HCT116 (cell line): ENCODE measurements around the gene TSSK2. TPM values are rescaled to one million over a fixed set of nuclear protein-coding genes. Genes with fewer than 3 reads are reported as not detected.

Experiments
- ATAC-seq: fragments of 200-7000 bp; cut with Tn5 transposase; 2 replicates; pipeline ENCODE4 v1.9.1; 2020; ENCODE audit warnings: mild to moderate bottlenecking, moderate library complexity
- BruUV-seq: library from RNA; stranded (reverse); fragments of 400-500 nt; replicated peaks from 2 replicates; lab custom pipeline; 2021; lab: Mats Ljungman, UMichigan
- CTCF ChIA-PET: fragments of 300-600 bp; sonication (Branson Sonifier 250); formaldehyde crosslinking; loops from one replicate; lab custom pipeline; 2021; ENCODE audit warnings: antibody characterized with exemption; lab: Charles Lee
- POLR2A ChIA-PET: fragments of 300-600, 350-600 bp; sonication (Branson Sonifier 250); formaldehyde crosslinking; loops from one replicate; lab custom pipeline; 2021; ENCODE audit warnings: antibody characterized with exemption; lab: Charles Lee
- RAD21 ChIA-PET, 2 experiments: fragments of 300-600 bp; sonication (Branson Sonifier 250); formaldehyde crosslinking; loops; one replicate each; lab custom pipeline; 2023; ENCODE audit warnings: low total read pairs in 2 of 2; ENCODE audit not compliant: uncharacterized antibody in 2 of 2, unreplicated experiment in 2 of 2, low non-redundant PET in 1 of 2; lab: Charles Lee
- DNase-seq: peaks from one replicate; pipeline ENCODE4 v3.0.0-alpha.2; 2010; ENCODE audit warnings: low read depth, low spot score
- H2AFZ ChIP-seq: fragments of 200-600 bp; shearing (Covaris generic), sonication (generic); 2 replicates; pipeline ENCODE4 v1.6.1; 2017; ENCODE audit warnings: low read depth, mixed run types, mixed read lengths, antibody characterized with exemption, low read length; ENCODE audit not compliant: poor library complexity, severe bottlenecking
- H3K27ac ChIP-seq: 2 replicates; pipeline ENCODE4 v1.5.1; 2012; ENCODE audit warnings: low read depth, low read length
- H3K27me3 ChIP-seq: fragments of 200-600 bp; sonication (generic); 2 replicates; pipeline ENCODE4 v1.6.1; 2016; ENCODE audit warnings: mixed run types, low read length, mixed read lengths; ENCODE audit not compliant: insufficient read depth
- H3K36me3 ChIP-seq, 2 experiments: fragments of 200-500 bp in 1 of 2; fragments of 200-600 bp in 1 of 2; sonication (Bioruptor generic) in 1 of 2; sonication (generic) in 1 of 2; 2 replicates each; pipeline versions ENCODE4 v1.5.1 to v1.6.1; 2014 to 2016; ENCODE audit warnings: low read length in 2 of 2, inconsistent platforms in 1 of 2, mixed read lengths in 1 of 2, mixed run types in 1 of 2; ENCODE audit not compliant: insufficient read depth in 2 of 2, control insufficient read depth in 1 of 2
- H3K4me1 ChIP-seq, 2 experiments: fragments of 200-600 bp in 1 of 2; sonication (generic) in 1 of 2; 2 replicates each; pipeline versions ENCODE4 v1.5.1 to v1.6.1; 2012 to 2017; ENCODE audit warnings: low read length in 2 of 2, inconsistent platforms in 1 of 2, mild to moderate bottlenecking in 1 of 2, mixed read lengths in 1 of 2, mixed run types in 1 of 2, moderate library complexity in 1 of 2; ENCODE audit not compliant: insufficient read depth in 2 of 2, control insufficient read depth in 1 of 2
- H3K4me2 ChIP-seq: fragments of 200-600 bp; sonication (generic); 2 replicates; pipeline ENCODE4 v1.6.1; 2017; ENCODE audit warnings: mixed run types, low read length, mixed read lengths
- H3K4me3 ChIP-seq, 2 experiments: fragments of 200-600 bp in 1 of 2; sonication (generic) in 1 of 2; replicated peaks in 1 of 2; 2 replicates each; pipeline ENCODE4 v1.5.1; 2011 to 2016; ENCODE audit warnings: low read length in 2 of 2, control low read depth in 1 of 2, low read depth in 1 of 2, mild to moderate bottlenecking in 1 of 2, mixed read lengths in 1 of 2, mixed run types in 1 of 2
- H3K79me2 ChIP-seq: fragments of 200-600 bp; sonication (generic); 2 replicates; pipeline ENCODE4 v1.6.1; 2017; ENCODE audit warnings: mild to moderate bottlenecking, mixed run types, low read length, moderate library complexity, mixed read lengths; ENCODE audit not compliant: insufficient read depth
- H3K9ac ChIP-seq: fragments of 200-600 bp; sonication (generic); 2 replicates; pipeline ENCODE4 v1.6.1; 2016; ENCODE audit warnings: low read length, mixed read lengths
- H3K9me2 ChIP-seq: fragments of 200-600 bp; sonication (generic), shearing (Covaris generic); 2 replicates; pipeline ENCODE4 v1.6.1; 2017; ENCODE audit warnings: mixed run types, mild to moderate bottlenecking, moderate library complexity; ENCODE audit not compliant: insufficient read depth
- H3K9me3 ChIP-seq, 2 experiments: fragments of 200-500 bp in 1 of 2; fragments of 200-600 bp in 1 of 2; sonication (Bioruptor generic) in 1 of 2; sonication (generic) in 1 of 2; 2 replicates each; pipeline ENCODE4 v1.6.1; 2014 to 2017; ENCODE audit warnings: low read length in 2 of 2, mixed read lengths in 2 of 2, inconsistent platforms in 1 of 2, low read depth in 1 of 2, mild to moderate bottlenecking in 1 of 2, mixed run types in 1 of 2, moderate library complexity in 1 of 2; ENCODE audit not compliant: control insufficient read depth in 1 of 2, insufficient read depth in 1 of 2
- H4K20me1 ChIP-seq: fragments of 200-600 bp; sonication (generic), shearing (Covaris generic); 2 replicates; pipeline ENCODE4 v1.6.1; 2017; ENCODE audit warnings: mixed run types, mild to moderate bottlenecking, moderate library complexity; ENCODE audit not compliant: insufficient read depth
- EGR1 ChIP-seq: IDR thresholded peaks from 2 replicates; pipeline ENCODE4 v1.6.1; 2012; ENCODE audit warnings: low read depth
- EZH2 ChIP-seq: fragments of 200-600 bp; sonication (generic); IDR thresholded peaks from 2 replicates; pipeline ENCODE4 v1.6.1; 2017; ENCODE audit warnings: antibody characterized with exemption, mixed run types
- EZH2phosphoT487 ChIP-seq: fragments of 200-600 bp; IDR thresholded peaks from 2 replicates; pipeline ENCODE4 v1.6.1; 2018; ENCODE audit warnings: antibody characterized with exemption, borderline replicate concordance
- FOSL1 ChIP-seq: IDR thresholded peaks from 2 replicates; pipeline ENCODE4 v1.6.1; 2012; ENCODE audit warnings: low read depth
- JUND ChIP-seq: IDR thresholded peaks from 2 replicates; pipeline ENCODE4 v1.6.1; 2012
- MAX ChIP-seq: IDR thresholded peaks from 2 replicates; pipeline ENCODE4 v1.6.1; 2012
- POLR2AphosphoS5 ChIP-seq: IDR thresholded peaks from 2 replicates; pipeline ENCODE4 v1.6.1; 2011; ENCODE audit warnings: mild to moderate bottlenecking, low read depth, low read length, moderate library complexity
- RAD21 ChIP-seq: IDR thresholded peaks from 2 replicates; pipeline ENCODE4 v1.6.1; 2012; ENCODE audit warnings: low read depth, mild to moderate bottlenecking
- REST ChIP-seq: IDR thresholded peaks from 2 replicates; pipeline ENCODE4 v1.6.1; 2012; ENCODE audit warnings: low read depth
- TCF7L2 ChIP-seq: IDR thresholded peaks from 2 replicates; pipeline ENCODE4 v1.7.0; 2011; ENCODE audit warnings: borderline replicate concordance, inconsistent platforms; ENCODE audit not compliant: insufficient read depth, insufficient read length; ENCODE audit errors: extremely low read depth
- ZFX ChIP-seq: fragments of 450-650 bp; IDR thresholded peaks from 2 replicates; pipeline ENCODE4 v1.6.1; 2017
- intact Hi-C: fragments of 100-400 bp; cut with micrococcal nuclease; formaldehyde crosslinking; loops from 2 replicates; pipeline ENCODE4 v1.10.0; 2022
- total RNA-seq: library from RNA; stranded (reverse); gene quantifications from one replicate; pipeline ENCODE4 v1.2.1, GENCODE V29; 2021; ENCODE audit not compliant: unreplicated experiment
- TF ChIP-seq, protein P1 (sequence below), 3 experiments: fragments of 200-600 bp in 1 of 3; sonication (generic) in 1 of 3; IDR thresholded peaks in 2 of 3; conservative IDR thresholded peaks in 1 of 3; 2 replicates each; pipeline ENCODE4 v1.5.1; 2012 to 2017; ENCODE audit warnings: low read depth in 2 of 3, low read length in 2 of 3, antibody characterized with exemption in 1 of 3, borderline replicate concordance in 1 of 3, control low read depth in 1 of 3, mild to moderate bottlenecking in 1 of 3, mixed read lengths in 1 of 3, mixed run types in 1 of 3, moderate library complexity in 1 of 3; ENCODE audit not compliant: insufficient read depth in 1 of 3

Gene TSSK2
- total RNA-seq, 1 experiment from 2014 or later: not detected

- BruUV-seq: no TSS peak
- TF ChIP-seq JUND (no peak), TCF7L2 (no peak), REST (no peak), FOSL1 (no peak), EZH2 (no peak), EZH2phosphoT487 (no peak), POLR2AphosphoS5 (no peak), ZFX (no peak), EGR1 (no peak), MAX (no peak), RAD21 (no peak)
- TF ChIP-seq, protein P1, sequence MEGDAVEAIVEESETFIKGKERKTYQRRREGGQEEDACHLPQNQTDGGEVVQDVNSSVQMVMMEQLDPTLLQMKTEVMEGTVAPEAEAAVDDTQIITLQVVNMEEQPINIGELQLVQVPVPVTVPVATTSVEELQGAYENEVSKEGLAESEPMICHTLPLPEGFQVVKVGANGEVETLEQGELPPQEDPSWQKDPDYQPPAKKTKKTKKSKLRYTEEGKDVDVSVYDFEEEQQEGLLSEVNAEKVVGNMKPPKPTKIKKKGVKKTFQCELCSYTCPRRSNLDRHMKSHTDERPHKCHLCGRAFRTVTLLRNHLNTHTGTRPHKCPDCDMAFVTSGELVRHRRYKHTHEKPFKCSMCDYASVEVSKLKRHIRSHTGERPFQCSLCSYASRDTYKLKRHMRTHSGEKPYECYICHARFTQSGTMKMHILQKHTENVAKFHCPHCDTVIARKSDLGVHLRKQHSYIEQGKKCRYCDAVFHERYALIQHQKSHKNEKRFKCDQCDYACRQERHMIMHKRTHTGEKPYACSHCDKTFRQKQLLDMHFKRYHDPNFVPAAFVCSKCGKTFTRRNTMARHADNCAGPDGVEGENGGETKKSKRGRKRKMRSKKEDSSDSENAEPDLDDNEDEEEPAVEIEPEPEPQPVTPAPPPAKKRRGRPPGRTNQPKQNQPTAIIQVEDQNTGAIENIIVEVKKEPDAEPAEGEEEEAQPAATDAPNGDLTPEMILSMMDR (IDR thresholded peaks at IDR 0.05 in 2 of 3, conservative IDR thresholded peaks at IDR 0.05 in 1 of 3; ENCODE audit: borderline replicate concordance in 1 of 3, insufficient read depth in 1 of 3, low read depth in 2 of 3, low read length in 2 of 3): no peak
- intact Hi-C loops: no loop called here
- ChIA-PET CTCF (interaction anchor here (0.9 kb wide), 1 partner anchor 8 kb away, joined by 3 read pairs; no protein-coding TSS in a partner anchor), POLR2A (no interaction called here), RAD21 (no interaction called here)
- DNase-seq (no peak), ATAC-seq (no peak)
- Histone ChIP-seq H4K20me1 (no peaks in the 10 kb centered on the region), H3K36me3 (no peaks in the 10 kb centered on the region), H3K27me3 (no peaks in the 10 kb centered on the region), H3K9me3 (no peaks in the 10 kb centered on the region), H3K4me1 (peaks cover 0 to 4% of the 10 kb centered on the region in 2 experiments; a peak in 1 of 4 replicates), H3K9ac (no peak overlapping the region), H3K27ac (no peak overlapping the region), H3K4me2 (no peak overlapping the region), H3K4me3 (no peak overlapping the region), H2AFZ (no peak overlapping the region), H3K79me2 (peaks cover 57% of the 10 kb centered on the region), H3K9me2 (no peaks in the 10 kb centered on the region)
Measured at GRCh38 chr22:19098157-19098556, 33.0 kb upstream of the TSSK2 start.
